Measurements from ENCODE around the gene MRPL45. TPM values are rescaled to one million over a fixed set of nuclear protein-coding genes. Genes with fewer than 3 reads are reported as not detected.

MRPL45 gene
- total RNA-seq, 2 donors from 2014 or later, result 28.3 to 28.6 TPM

DNA sequence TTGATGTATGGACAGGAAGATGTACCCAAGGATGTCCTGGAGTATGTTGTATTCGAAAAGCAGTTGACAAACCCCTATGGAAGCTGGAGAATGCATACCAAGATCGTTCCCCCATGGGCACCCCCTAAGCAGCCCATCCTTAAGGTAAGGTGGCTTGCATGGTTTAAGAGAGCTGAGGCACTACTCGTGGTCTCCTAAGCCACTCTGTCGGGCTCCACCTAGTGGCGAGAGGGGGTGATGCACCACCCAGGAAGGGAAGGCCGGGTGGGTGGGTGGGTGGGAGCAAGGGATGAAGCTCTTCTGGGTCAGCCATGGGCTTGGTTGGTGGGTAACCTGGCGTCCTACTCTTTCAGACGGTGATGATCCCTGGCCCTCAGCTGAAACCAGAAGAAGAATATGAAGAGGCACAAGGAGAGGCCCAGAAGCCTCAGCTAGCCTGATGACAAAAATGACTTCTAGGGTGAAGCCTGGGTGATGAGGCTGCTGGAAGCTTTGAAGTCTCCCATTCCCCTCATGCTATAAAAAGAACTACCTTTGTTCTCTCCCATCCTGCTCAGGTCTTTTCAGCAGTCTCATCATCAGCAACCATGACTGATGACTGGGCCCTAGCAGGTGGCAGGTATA is 25.3 kb downstream of the MRPL45 start:
- peak in 1 of 2 donors; percentile 68 for DNase-seq
- peak; percentile 72 for ATAC-seq
- intact Hi-C loops (cut with DNase I, micrococcal nuclease), result no loop called here

DNA sequence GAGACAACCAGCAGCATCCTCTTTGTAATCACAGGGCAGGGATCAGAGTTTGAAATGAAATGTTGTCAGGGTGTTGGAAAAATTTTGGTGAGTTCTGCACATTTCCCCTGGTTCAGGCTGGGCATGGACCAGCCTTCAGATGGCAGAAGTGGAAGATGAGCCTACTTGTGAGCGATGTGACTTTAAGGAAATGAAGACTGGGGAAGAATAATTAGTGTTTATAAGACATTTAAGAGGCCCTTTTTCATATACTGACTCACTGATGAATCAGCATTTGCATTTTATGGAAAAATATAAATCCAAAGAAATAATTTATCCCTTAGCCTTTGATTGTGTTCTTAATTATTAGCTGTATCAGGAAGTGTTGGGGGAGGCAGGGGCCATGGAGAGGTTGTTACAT is 25.9 kb downstream of the MRPL45 start:
- intact Hi-C loops (cut with DNase I, micrococcal nuclease), result no loop called here
- DNase-seq (no peak), ATAC-seq (no peak)

DNA sequence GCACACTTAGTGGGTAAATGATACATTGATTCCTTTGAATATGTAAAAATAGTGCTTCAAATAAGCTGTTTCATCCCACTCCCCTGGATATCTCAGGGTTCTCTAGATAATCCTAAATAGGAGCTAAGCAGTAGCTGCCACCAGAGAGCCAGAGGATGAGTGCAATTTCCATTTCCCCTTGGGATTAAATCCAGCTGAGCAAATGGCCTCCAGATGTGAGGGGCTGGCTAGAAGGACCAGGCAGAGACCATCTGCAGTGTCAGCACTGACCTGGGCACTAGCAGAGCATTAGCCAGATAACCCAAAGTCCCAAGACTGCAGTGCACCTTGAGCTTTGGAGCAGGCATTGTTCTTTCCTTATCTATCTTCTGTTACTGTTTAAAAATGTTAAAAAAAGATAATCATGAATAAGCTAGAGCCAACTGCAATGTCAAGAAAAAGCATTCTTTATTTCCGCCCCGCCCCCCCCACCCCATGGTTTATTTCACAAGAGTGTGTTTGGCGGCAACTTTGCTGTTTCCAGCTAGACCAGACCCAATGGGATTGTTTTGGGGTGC is 27.3 kb downstream of the MRPL45 start:
- DNase-seq (no peak), ATAC-seq (no peak)
- intact Hi-C loops (cut with DNase I, micrococcal nuclease), result no loop called here

DNA sequence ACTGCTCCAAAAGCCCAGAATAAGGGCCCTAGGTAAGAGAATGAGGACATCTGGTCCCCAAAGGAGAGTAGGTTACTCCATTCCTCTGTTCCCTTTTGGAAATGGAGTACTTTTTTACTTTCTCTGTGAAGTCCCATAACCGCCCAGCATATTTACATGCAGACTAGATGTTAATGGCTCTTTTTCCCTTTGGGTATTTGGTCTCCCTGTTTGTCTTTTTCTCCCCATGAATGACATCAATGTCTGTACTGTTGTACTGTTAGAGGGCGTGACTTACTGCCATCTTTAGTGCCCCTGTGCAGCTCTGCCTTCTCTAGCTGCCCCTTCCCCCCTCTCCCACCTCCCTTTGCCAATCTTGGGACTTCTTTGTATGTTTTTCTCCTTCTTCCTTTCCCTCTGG is 27.8 kb downstream of the MRPL45 start:
- intact Hi-C loops (cut with DNase I, micrococcal nuclease), result no loop called here

DNA sequence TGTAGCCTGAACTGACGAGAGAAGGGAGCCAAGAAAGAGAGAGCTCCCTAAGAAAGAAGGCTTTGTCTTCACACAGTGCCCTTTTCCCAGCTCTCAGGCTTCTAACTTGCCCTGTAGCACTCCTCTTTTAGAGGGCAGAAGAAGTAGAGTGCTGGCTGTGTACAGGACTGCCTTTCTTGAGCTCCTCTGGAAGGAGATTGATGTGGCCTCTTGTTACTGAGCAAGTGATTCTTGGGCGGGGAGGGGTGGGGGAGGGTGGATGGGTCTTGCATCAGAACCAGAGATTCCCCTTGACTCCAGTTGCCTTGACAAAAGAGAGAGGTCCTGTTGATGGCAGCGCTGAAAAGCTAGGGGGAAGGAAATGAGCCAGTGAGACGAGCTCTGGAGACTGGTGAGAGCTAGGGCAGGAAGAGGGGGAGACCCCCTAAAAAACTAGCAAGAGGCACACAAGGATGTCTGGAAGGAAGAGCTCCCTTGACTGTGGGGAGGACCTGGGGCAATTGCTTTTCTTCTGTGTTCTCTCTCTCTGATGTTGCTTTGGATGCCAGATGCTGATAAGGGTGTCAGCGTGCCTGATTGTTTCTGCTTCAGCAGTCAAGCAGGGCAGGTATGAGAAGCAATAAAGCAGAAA is 28.4 kb downstream of the MRPL45 start:
- ATAC-seq (no peak), DNase-seq (no peak)
- intact Hi-C loops (cut with DNase I, micrococcal nuclease), result no loop called here

More for the DNA sequence above, 27.8 kb downstream of the MRPL45 start:
- no peak for DNase-seq
- no peak for ATAC-seq

DNA sequence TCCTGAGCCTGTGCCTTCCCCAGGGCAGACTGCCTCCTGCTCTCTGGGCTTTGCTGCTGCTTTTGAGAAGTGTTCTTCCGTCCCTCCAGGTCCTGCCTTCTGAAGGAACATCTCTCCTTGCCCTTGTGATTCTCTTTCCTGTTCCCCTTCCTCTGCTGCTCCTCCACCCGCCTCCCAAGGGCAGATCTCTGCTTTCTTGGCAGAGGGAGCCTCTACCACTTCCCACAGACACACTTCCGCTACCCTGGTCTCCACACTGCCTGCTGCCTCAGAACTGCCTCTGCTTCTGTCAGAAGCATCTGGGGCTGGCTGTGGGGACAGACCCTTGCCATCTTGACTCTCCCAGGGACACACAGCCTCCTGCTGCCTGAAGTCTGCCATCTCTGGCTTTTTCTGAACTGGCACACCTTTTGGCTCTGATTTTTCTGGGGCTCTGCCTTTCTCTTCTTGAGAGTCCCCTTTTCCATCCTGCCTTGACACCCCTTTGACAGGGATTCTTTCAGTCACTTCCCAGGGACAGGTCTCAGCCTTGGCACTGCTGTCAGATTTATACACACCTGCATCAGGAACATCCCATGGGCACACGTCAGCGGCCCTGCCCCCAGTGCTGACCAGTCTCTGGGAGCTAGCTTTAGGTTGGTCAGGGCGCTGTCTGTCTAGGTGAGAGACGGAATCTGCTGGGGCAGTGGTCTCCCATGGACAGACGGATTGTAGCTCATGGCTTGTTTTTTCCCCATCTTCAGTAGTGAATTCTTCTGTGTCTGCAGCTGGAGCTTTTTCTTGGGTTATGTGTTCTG is 30.2 kb downstream of the MRPL45 start:
- DNase-seq, result no peak
- ATAC-seq, result no peak
- intact Hi-C loops (cut with DNase I, micrococcal nuclease), result no loop called here

DNA sequence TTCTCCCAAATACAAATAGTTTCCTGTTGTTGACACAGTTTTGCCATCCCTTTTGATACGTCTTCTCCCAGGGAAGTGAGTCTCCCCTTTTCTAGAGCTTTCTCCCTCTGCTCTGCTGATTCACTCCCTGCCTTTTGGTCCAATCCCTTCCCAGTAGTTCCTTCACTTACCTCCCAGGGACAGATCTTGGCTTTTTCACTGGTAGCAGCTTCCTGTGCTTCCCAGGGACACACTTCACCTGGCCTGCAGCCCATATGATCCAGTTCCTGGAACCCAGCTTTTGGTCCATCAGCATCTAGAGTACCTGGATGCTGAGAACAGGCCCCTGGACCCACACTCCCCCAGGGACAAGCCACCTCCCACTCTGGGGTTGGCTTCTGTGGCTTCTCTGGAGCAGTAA is 31.0 kb downstream of the MRPL45 start:
- no peak for ATAC-seq
- no peak for DNase-seq
- intact Hi-C loops (cut with DNase I, micrococcal nuclease), result no loop called here

DNA sequence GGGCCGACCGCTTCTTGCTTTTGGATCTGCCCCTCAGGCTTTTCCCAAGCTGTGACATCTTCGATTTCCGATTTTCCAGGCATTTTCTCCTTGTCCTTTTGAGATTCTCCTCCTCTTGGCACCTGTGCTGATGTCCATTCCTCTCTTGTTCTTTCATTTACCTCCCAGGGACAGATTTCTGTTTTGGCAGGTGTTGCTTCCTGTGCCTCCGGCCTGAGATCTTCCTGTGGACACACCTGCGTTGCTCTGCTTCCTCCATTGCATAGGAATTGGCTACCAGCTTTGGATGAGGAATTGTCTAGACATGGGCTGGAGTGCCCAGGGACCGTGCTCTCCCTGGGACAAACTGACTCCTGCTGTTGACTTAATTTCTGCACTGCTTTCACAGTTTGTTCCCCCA is 31.7 kb downstream of the MRPL45 start:
- DNase-seq (no peak), ATAC-seq (no peak)
- intact Hi-C loops (cut with DNase I, micrococcal nuclease), result no loop called here

DNA sequence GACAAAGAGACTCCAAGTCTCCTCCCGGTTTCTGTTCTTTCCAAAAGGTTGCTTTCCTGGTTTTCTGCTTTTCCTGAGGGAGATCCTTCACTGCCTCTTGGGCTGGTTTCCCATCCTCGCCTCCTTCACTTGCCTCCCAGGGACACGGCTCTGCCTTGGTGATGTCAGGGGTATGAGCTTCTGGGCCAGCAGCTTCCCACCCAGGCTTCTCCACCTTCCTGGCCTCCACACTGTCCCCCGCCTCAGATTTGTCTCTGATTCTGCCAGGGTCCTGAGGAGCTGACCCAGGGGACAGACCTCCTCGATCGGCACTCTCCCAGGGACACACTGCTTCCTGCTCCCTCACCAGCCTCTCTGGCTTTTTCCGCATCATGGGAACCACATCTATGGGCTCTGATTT is 32.3 kb downstream of the MRPL45 start:
- intact Hi-C loops (cut with DNase I, micrococcal nuclease), result no loop called here
- DNase-seq (no peak), ATAC-seq (no peak)

DNA sequence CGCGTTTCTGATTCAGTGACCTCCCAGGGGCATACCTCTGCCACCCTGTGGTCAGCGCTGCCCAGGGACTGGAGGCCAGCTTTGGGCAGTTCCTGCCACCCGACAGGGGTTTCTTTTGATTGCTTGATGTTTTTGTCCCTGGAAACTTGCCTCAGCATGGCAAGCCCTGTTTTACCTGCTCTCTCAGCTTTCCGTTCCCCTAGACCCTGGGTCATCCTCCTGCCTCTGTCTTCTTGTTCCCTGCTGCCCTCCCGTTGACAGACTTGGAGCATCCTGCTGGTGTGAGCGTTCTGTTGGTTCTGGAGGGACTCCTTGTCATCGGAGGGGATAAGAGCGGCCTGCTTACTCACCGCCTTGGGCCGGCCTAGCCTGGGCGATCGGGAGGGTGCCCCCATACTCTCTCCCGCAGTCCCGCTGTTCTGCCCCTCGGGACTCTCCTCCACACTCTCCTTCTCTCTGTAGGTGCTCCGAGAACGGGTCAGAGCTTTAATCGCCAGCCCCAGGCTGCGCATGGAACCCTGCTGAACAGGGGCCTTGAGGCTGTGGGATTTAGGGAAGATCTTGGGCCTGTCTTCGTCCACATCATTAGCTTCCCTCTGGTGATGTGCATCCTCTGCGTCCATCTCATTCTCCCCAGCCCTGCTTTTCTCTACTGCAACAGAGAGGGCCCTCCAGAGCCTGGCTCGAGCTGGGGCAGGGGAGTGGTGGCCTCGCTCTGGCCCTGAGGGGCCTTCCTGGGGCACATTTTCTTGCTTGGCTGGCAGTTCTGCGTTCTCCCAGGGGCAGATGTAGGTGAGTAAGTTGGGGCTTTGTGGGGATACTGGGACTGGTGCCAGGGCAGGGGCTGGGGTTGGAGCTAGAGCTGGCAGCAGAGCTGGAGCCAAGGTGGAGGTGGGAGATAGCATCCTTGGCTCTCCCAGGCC is 33.1 kb downstream of the MRPL45 start:
- intact Hi-C loops (cut with DNase I, micrococcal nuclease), result no loop called here
- ATAC-seq (no peak), DNase-seq (no peak)

DNA sequence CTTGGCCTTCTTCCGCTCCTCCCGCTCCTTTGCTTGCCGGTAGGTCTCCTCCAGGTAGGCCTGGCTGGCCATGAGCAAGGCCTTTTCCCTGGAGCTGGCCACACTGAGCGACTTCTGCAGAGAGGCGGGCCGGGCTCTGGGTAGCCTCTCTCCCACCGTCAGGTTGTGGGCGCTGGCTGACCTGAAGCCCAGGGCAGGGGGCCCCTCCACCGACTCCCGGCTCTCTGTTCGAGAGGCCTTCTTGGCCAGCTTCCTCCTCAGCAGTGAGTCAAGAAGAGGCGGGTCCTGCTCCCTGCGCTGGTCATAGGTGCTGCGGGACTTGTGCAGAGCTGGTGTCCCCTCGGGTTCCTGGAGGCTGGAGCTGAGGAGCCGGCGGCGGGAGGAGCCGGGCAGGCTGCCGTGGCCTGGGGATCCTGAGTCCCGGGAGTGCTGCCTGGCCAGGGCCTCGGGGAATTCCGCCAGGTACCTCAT is 34.0 kb downstream of the MRPL45 start:
- ATAC-seq (no peak), DNase-seq (no peak)
- intact Hi-C loops (cut with DNase I, micrococcal nuclease), result no loop called here

DNA sequence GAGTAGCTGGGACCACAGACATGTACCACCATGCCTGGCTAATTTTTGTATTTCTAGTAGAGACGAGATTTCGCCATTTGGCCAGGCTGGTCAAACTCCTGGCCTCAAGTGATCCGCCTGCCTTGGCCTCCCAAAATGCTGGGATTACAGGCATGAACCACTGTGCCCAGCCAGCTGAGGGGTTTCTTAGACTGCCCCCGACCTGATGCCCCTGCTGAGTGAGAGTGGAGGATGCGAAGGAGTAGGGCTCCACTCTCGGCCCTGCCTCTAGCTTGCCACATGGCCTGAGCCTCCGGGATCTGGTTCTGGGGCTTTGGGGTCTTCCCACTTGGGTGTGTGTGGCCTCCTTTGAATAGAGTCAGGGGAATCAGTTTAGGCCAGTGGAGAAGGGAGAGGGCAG is 35.8 kb downstream of the MRPL45 start:
- no peak for ATAC-seq
- intact Hi-C loops (cut with DNase I, micrococcal nuclease), result no loop called here

DNA sequence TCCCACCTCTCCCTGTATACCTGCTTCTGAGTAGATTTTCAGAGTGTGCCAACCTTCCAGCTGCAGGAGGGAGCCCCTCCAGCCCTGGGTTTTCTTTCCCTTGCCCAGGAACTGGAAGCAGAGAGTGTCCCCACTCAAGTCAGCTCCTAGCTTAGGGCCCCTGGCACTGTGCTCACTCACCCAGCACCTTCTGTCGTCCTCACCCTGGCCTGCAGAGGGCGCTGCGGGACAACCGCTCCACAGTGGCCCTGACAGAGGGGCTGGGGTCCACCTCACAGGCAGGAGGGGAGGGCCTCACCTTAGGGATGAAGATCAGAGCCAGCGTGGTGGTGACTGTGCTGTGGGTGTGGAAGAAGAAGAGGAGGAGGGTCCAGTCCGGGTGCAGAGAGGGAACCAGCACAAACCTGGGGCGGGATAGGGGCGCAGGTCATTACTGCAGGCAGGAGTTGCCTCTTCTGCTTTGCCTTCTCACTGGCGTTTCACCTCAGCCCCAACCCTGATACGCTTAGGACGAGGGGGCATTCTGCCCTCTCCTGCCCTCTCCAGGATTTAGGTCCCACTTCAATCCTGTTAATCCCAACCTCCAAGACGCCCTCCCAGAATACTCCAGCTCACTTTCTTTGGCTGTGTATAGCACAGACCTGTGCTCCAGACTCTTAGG is 36.8 kb downstream of the MRPL45 start:
- intact Hi-C loops (cut with DNase I, micrococcal nuclease), result no loop called here
- peak; percentile 60 for ATAC-seq
- peak in 1 of 2 donors; percentile 33 for DNase-seq

More for the DNA sequence above, 35.8 kb downstream of the MRPL45 start:
- DNase-seq, result no peak

DNA sequence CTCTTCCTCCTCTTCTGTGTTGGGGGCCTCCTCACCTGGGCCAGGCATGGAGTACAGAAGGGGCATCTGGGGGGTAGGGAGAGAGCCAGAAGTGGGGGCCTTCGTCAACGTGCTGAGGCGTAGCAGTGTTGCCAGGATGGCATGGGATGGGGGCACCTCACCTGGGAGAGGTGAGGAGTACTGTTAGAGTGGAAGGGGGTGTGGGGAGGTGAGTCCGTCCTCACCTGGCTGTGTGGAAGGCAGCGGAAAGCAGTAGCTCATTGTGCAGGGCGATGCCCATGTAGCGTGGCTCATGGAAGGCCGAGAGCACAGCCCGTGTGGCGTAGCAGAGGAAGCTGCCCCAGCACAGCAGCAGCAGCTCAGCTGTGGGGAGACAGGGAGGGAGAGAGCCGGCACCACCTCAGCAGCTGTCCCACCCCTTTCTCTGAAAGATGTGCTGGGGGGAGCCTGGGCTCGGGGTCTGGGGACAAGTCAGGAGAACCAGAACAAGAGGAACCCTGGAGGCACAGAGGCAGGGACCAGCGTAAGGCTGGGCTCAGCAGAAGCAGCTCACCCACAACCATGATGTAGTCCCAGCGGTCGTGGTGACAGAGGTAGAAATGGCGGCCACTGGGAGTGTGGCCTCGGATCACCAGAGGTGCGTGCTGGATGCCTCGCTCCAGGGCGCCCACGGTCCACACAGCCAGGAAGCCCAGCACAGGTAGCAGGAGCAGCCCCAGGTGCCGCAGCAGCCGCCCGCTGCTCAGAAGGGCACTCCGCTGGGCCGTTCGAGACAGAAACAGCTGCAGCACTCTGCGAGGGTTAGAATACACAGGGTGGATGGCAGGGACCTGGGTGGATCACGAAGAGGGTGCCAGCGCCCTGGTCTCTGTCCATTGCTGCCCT is 37.8 kb downstream of the MRPL45 start:
- ATAC-seq (no peak), DNase-seq (no peak)

DNA sequence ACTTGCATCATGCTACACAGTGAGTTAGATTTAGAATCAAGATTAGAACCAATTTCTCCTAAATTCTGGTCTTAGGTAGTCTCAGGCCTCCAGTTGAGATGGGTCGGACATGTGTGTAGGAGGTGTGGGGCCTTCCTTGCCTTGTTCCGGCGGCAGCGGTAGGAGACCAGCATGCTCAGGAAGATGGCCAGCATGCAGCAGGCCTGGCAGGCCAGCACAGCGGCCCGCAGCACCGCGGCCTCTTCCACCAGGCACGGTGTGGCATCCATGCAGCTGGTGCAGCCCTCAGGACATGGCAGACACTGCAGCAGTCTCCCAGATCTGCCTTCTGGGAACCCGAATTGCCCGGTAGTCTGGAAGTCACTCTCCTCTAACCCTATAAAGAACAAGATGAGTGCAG is 39.9 kb downstream of the MRPL45 start:
- ATAC-seq, result no peak
- intact Hi-C loops (cut with DNase I, micrococcal nuclease), result no loop called here
- DNase-seq, result no peak

More for the DNA sequence above, 37.8 kb downstream of the MRPL45 start:
- intact Hi-C loops (cut with DNase I, micrococcal nuclease), result no loop called here

DNA sequence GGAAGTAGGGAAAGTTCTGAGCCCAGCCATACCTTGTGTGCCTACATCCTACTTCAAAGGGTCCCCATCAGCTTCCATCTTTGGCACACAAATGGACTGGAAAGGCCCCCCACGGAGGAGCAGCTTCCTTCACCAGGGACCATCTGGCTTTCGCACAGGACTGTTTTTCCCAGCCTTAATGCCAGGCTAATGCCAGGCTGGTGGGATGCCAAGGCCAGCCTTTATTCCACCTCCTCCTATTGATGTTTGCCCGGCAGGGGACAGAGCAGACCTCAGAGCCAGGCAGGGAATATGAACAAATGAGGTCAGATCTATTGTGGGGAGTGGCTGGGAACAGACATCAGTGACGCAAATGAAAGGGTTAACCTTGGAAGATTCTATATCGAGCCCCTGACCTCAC is 41.1 kb downstream of the MRPL45 start:
- intact Hi-C loops (cut with DNase I, micrococcal nuclease), result no loop called here
- no peak for DNase-seq
- ATAC-seq, result no peak

DNA sequence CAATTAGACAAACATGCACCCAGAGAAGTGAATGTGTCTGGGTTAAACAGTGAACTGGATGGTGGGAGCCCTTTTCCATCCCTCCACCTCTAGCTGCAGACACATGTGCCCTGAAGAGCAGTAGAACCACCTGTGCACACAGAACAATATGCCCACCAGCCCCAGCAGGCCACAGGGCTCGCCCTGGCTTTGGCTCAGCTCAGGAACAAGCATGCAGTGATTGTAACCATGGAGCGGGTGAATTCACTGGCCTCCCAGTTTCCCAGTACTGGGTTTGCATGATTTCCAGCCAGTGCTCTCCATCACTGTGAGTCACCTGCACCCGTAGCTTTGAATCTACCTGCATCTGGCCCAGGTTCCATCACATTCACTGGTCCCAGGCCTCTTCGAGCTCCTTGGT is 41.6 kb downstream of the MRPL45 start:
- no peak for ATAC-seq
- DNase-seq, result no peak
- intact Hi-C loops (cut with DNase I, micrococcal nuclease), result no loop called here
